ENCODE results near the gene SPEN.

DNA sequence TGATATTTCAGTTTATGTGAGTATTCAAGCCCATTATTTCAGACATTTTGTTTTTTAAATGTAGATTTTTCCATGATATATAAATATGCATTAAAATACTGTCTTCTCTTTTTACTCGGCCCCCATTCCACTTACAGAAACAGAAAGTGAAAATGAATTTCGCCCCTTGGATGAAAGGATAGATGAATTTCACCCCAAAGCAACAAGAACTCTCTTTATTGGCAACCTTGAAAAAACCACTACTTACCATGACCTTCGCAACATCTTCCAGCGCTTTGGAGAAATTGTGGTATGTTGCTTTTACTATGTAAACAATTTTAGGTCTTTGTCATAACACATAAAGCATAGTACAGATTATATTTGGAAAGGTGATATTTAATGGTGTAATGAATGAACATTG, 68.5 kb downstream of the SPEN start:
- TF ChIP-seq TARDBP (CRISPR knock-in tag; IDR thresholded peaks at IDR 0.05) (no peak), ZBTB20 (CRISPR knock-in tag; IDR thresholded peaks at IDR 0.05; ENCODE audit: borderline replicate concordance, low read depth) (no peak), YY1 (IDR thresholded peaks at IDR 0.05; ENCODE audit: insufficient read depth, insufficient replicate concordance, low read depth, low read length) (no peak), CAMTA2 (CRISPR knock-in tag; IDR thresholded peaks at IDR 0.05; ENCODE audit: borderline replicate concordance) (no peak), ERF (CRISPR knock-in tag; IDR thresholded peaks at IDR 0.05) (no peak)
